GF-D8 (cell line): ENCODE measurements around the gene TTLL11.

Experiments
- DNase-seq: peaks from one replicate; lab custom pipeline; 2025; lab: John Stamatoyannopoulos, UW

The TTLL11 gene

GRCh38 chr9:122050167-122050566 lies 42.9 kb downstream of the TTLL11 start:
- DNase-seq = no peak

GRCh38 chr9:122042056-122042455 lies 51.1 kb downstream of the TTLL11 start:
- no peak for DNase-seq

- no peak for DNase-seq
Observed at GRCh38 chr9:122040561-122041242, 52.4 kb downstream of the TTLL11 start.

GRCh38 chr9:122039234-122039633 lies 53.9 kb downstream of the TTLL11 start:
- DNase-seq = no peak

GRCh38 chr9:122036988-122037387 lies 56.1 kb downstream of the TTLL11 start:
- no peak for DNase-seq

- DNase-seq = no peak
Observed at GRCh38 chr9:122036408-122036807, 56.7 kb downstream of the TTLL11 start.

- DNase-seq = no peak
Observed at GRCh38 chr9:122033775-122034373, 59.2 kb downstream of the TTLL11 start.

- DNase-seq = no peak
Observed at GRCh38 chr9:122032346-122032745, 60.8 kb downstream of the TTLL11 start.

- no peak for DNase-seq
Observed at GRCh38 chr9:122031776-122032175, 61.3 kb downstream of the TTLL11 start.

GRCh38 chr9:122031157-122031556 lies 62.0 kb downstream of the TTLL11 start:
- no peak for DNase-seq

- DNase-seq = no peak
Observed at GRCh38 chr9:122030357-122030756, 62.8 kb downstream of the TTLL11 start.

GRCh38 chr9:122029898-122030297 lies 63.2 kb downstream of the TTLL11 start:
- DNase-seq = no peak

- DNase-seq = no peak
Observed at GRCh38 chr9:122028089-122028488, 65.0 kb downstream of the TTLL11 start.

- DNase-seq = no peak
Observed at GRCh38 chr9:122020398-122020797, 72.7 kb downstream of the TTLL11 start.

- no peak for DNase-seq
Observed at GRCh38 chr9:122016744-122017143, 76.4 kb downstream of the TTLL11 start.

- no peak for DNase-seq
Observed at GRCh38 chr9:122016309-122016708, 76.8 kb downstream of the TTLL11 start.

- DNase-seq = no peak
Observed at GRCh38 chr9:122015170-122015821, 77.8 kb downstream of the TTLL11 start.

- no peak for DNase-seq
Observed at GRCh38 chr9:122011818-122012498, 81.2 kb downstream of the TTLL11 start.

- no peak for DNase-seq
Observed at GRCh38 chr9:122008559-122008958, 84.5 kb downstream of the TTLL11 start.

- no peak for DNase-seq
Observed at GRCh38 chr9:122007837-122008236, 85.3 kb downstream of the TTLL11 start.

- no peak for DNase-seq
Observed at GRCh38 chr9:122005597-122005996, 87.5 kb downstream of the TTLL11 start.

GRCh38 chr9:122004589-122004988 lies 88.5 kb downstream of the TTLL11 start:
- DNase-seq = no peak
